Activated CD4-positive, alpha-beta T cell treated with anti-CD3 and anti-CD28 coated beads, Interleukin-2, amount 10 ng/mL, durations not matched to agents 7 days and 5 days (primary cell): ENCODE results near the gene MYOG. TPM values are rescaled to one million over a fixed set of nuclear protein-coding genes. Genes with fewer than 3 reads are reported as not detected.

Experiments
- CTCF ChIA-PET: fragments of 350-600 bp; sonication (Branson Sonifier 250); formaldehyde crosslinking; loops from one replicate; lab custom pipeline; 2021; ENCODE audit warnings: antibody characterized with exemption; lab: Charles Lee
- POLR2A ChIA-PET: fragments of 350-600 bp; sonication (Branson Sonifier 250); formaldehyde crosslinking; loops from one replicate; lab custom pipeline; 2021; ENCODE audit warnings: antibody characterized with exemption; lab: Charles Lee
- DNase-seq: peaks from one replicate; pipeline ENCODE4 v3.0.0-alpha.2; 2020
- H3K27ac Mint-ChIP-seq: one replicate; pipeline ENCODE4 v1.8.0; 2021; ENCODE audit warnings: mild to moderate bottlenecking, moderate library complexity, mixed read lengths
- H3K27me3 Mint-ChIP-seq: one replicate; pipeline ENCODE4 v1.8.0; 2021; ENCODE audit warnings: mixed read lengths
- H3K36me3 Mint-ChIP-seq: one replicate; pipeline ENCODE4 v1.8.0; 2021; ENCODE audit warnings: low read depth, mixed read lengths
- H3K4me1 Mint-ChIP-seq: one replicate; pipeline ENCODE4 v1.8.0; 2021; ENCODE audit warnings: mixed read lengths
- H3K4me3 Mint-ChIP-seq: one replicate; pipeline ENCODE4 v1.8.0; 2021; ENCODE audit warnings: mild to moderate bottlenecking, moderate library complexity, mixed read lengths
- H3K9me3 Mint-ChIP-seq: one replicate; pipeline ENCODE4 v1.8.0; 2021; ENCODE audit warnings: mixed read lengths
- total RNA-seq, 2 experiments: library from RNA; stranded (reverse); gene quantifications; one replicate each; pipeline ENCODE4 v1.2.3, GENCODE V29; 2021

The MYOG gene
- total RNA-seq, 2 experiments from 2014 or later = not detected

DNA sequence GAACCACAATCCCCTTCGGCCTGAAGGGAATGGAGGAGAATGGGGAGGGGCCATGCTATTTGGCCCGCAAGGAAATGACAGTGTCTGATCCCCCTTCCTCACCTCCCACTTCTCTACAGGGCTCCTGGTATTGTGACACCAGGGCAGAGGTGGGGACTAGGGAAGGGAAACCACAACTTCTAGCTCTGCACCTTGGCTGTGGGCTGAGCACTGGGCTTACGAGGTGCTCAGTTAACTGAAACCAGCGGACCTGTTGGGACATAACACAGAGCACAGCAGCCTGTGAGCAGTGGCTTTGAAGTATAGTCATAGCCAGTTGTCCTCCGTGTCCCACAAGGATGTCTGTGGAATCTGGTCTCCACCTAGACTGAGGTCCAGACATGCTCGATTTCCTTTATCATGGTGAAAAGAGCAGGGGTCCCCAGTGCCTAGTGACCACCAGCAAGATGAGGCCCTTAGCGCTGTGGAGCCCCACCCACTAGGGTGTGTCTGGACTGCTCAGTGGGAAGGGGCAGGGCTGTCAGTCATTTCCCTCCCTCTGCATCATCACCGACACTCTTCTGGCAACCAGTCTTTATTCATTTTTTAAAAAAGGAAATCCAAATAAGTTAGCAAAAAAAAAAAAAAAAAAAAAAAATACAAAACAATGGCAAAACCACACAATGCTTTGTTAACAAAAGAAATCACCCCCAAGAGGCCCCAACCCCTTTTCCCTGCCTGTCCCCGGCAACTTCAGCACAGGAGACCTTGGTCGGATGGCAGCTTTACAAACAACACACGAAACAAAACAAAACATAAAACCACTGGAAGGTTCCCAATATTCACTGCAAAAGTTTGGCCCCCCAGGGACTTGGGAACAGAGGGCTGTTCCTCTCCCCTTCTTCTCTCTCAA lies 3.0 kb downstream of the MYOG start:
- POLR2A ChIA-PET = no interaction called here
- H3K4me1 Mint-ChIP-seq = no peaks in the 10 kb centered on the region
- no peaks in the 10 kb centered on the region for H3K9me3 Mint-ChIP-seq
- H3K27me3 Mint-ChIP-seq = peaks cover 2% of the 10 kb centered on the region
- H3K36me3 Mint-ChIP-seq = no peaks in the 10 kb centered on the region
- no peak for DNase-seq
- H3K4me3 Mint-ChIP-seq = no peak overlapping the region
- CTCF ChIA-PET = no interaction called here
- H3K27ac Mint-ChIP-seq = no peak overlapping the region

DNA sequence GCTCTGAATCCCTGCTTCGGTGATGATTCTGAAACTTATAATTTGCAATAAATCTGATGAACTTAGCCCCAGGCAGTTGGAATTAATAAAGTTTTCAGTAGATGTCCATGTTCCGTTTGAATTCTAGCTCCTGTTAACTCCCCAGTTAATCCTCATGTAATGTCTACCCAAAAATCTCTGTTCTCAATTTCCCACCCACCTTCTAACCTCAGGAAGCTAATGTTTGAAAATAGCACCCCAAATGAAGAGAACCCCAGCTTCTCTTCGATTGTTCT lies 3.6 kb downstream of the MYOG start:
- POLR2A ChIA-PET = no interaction called here
- no peaks in the 10 kb centered on the region for H3K9me3 Mint-ChIP-seq
- DNase-seq = no peak
- H3K27me3 Mint-ChIP-seq = peaks cover 2% of the 10 kb centered on the region
- no peak overlapping the region for H3K4me3 Mint-ChIP-seq
- no peaks in the 10 kb centered on the region for H3K4me1 Mint-ChIP-seq
- H3K36me3 Mint-ChIP-seq = no peaks in the 10 kb centered on the region
- H3K27ac Mint-ChIP-seq = no peak overlapping the region
- CTCF ChIA-PET = no interaction called here

- no peaks in the 10 kb centered on the region for H3K9me3 Mint-ChIP-seq
- H3K27me3 Mint-ChIP-seq = peaks cover 8% of the 10 kb centered on the region
- ChIA-PET POLR2A (no interaction called here), CTCF (interaction anchor here (0.6 kb wide), 1 partner anchor 231 kb away, joined by 3 read pairs; no protein-coding TSS in a partner anchor)
- H3K36me3 Mint-ChIP-seq = no peaks in the 10 kb centered on the region
- H3K4me3 Mint-ChIP-seq = no peak overlapping the region
- DNase-seq = no peak
- no peak overlapping the region for H3K27ac Mint-ChIP-seq
- H3K4me1 Mint-ChIP-seq = no peaks in the 10 kb centered on the region
Observed at GRCh38 chr1:203081465-203082230, 4.2 kb downstream of the MYOG start.

DNA sequence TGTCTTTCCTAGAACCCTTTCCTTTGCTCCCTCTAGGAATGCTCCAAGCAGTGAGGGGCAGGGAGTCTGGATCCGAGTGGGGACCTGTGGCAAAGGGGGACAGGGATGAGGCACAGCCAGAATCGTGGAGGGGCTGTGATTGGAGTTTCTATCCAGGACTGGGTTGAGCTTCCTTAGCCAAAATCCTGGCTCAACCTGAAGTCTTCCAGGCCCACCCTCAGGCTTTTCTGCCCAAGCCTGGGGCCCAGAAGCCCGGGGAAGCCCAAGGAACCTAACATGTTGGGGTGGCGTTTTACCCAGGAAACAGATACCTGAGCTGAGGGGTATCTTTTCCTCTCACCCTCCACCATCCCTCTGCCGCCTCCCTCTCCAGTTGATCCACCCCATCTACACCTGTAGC lies 5.4 kb downstream of the MYOG start:
- H3K27me3 Mint-ChIP-seq = peaks cover 12% of the 10 kb centered on the region
- H3K4me1 Mint-ChIP-seq = peaks cover 5% of the 10 kb centered on the region
- H3K9me3 Mint-ChIP-seq = no peaks in the 10 kb centered on the region
- H3K4me3 Mint-ChIP-seq = no peak overlapping the region
- peaks cover 5% of the 10 kb centered on the region for H3K36me3 Mint-ChIP-seq
- H3K27ac Mint-ChIP-seq = no peak overlapping the region
- CTCF ChIA-PET = no interaction called here
- DNase-seq = no peak
- POLR2A ChIA-PET = no interaction called here

GRCh38 chr1:203078478-203078877 lies 7.3 kb downstream of the MYOG start:
- ChIA-PET CTCF (no interaction called here), POLR2A (no interaction called here)
- no peak overlapping the region for H3K4me3 Mint-ChIP-seq
- peaks cover 6% of the 10 kb centered on the region for H3K36me3 Mint-ChIP-seq
- H3K4me1 Mint-ChIP-seq = peaks cover 9% of the 10 kb centered on the region
- no peaks in the 10 kb centered on the region for H3K9me3 Mint-ChIP-seq
- peaks cover 26% of the 10 kb centered on the region for H3K27me3 Mint-ChIP-seq
- no peak for DNase-seq
- H3K27ac Mint-ChIP-seq = no peak overlapping the region

DNA sequence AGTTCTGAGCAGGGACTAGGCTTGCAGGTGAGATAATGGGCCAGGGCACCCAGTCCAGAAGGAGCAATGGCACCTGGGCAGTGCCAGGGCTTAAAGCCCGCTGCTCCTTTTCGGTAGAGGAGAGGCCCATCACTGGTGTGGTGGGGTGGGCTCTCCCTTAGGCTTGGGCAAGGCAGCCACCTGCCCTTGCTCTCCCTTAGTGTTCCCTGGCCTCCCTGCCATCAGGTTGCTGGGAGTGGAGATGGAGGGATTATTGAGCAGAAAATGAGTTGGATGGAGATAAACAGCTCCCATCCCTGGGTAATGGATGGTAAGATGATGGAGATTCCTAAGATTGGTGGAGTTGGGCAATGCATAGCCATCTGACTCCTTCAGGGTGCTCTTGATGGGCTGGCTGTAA lies 7.9 kb downstream of the MYOG start:
- ChIA-PET POLR2A (no interaction called here), CTCF (no interaction called here)
- no peak overlapping the region for H3K4me3 Mint-ChIP-seq

GRCh38 chr1:203077367-203077766 lies 8.4 kb downstream of the MYOG start:
- Mint-ChIP-seq H3K4me1 (peaks cover 9% of the 10 kb centered on the region), H3K36me3 (peaks cover 6% of the 10 kb centered on the region), H3K27me3 (peaks cover 30% of the 10 kb centered on the region), H3K4me3 (no peak overlapping the region), H3K27ac (no peak overlapping the region), H3K9me3 (no peaks in the 10 kb centered on the region)
- POLR2A ChIA-PET = no interaction called here
- DNase-seq = no peak
- CTCF ChIA-PET = interaction anchor here (1.7 to 1.8 kb wide), 2 partner anchors 11 to 95 kb away, joined by 4 to 7 read pairs; no protein-coding TSS in a partner anchor

More for the DNA sequence above, 7.9 kb downstream of the MYOG start:
- no peak overlapping the region for H3K27ac Mint-ChIP-seq
- no peaks in the 10 kb centered on the region for H3K9me3 Mint-ChIP-seq
- H3K27me3 Mint-ChIP-seq = peaks cover 29% of the 10 kb centered on the region
- peaks cover 9% of the 10 kb centered on the region for H3K4me1 Mint-ChIP-seq
- H3K36me3 Mint-ChIP-seq = peaks cover 6% of the 10 kb centered on the region
- no peak for DNase-seq

GRCh38 chr1:203076031-203076511 lies 9.7 kb downstream of the MYOG start:
- Mint-ChIP-seq H3K27me3 (peaks cover 30% of the 10 kb centered on the region), H3K27ac (peak overlapping the region; percentile 27)
- CTCF ChIA-PET = interaction anchor here (1.0 to 1.8 kb wide), 4 partner anchors 9 to 97 kb away, joined by 3 to 7 read pairs (median 4); no protein-coding TSS in a partner anchor

GRCh38 chr1:203075236-203076030 lies 10.4 kb downstream of the MYOG start:
- Mint-ChIP-seq H3K27me3 (peaks cover 30% of the 10 kb centered on the region), H3K27ac (no peak overlapping the region), H3K4me1 (peaks cover 9% of the 10 kb centered on the region), H3K4me3 (no peak overlapping the region), H3K36me3 (peaks cover 8% of the 10 kb centered on the region), H3K9me3 (no peaks in the 10 kb centered on the region)
- DNase-seq = no peak
- ChIA-PET POLR2A (no interaction called here), CTCF (interaction anchor here (1.0 to 1.2 kb wide), 2 partner anchors 10 to 19 kb away, joined by 3 read pairs; no protein-coding TSS in a partner anchor)

More at GRCh38 chr1:203076031-203076511, 9.7 kb downstream of the MYOG start:
- POLR2A ChIA-PET = no interaction called here
- peaks cover 9% of the 10 kb centered on the region for H3K4me1 Mint-ChIP-seq
- H3K9me3 Mint-ChIP-seq = no peaks in the 10 kb centered on the region
- peaks cover 8% of the 10 kb centered on the region for H3K36me3 Mint-ChIP-seq
- no peak for DNase-seq
- H3K4me3 Mint-ChIP-seq = peak overlapping the region; percentile 41

DNA sequence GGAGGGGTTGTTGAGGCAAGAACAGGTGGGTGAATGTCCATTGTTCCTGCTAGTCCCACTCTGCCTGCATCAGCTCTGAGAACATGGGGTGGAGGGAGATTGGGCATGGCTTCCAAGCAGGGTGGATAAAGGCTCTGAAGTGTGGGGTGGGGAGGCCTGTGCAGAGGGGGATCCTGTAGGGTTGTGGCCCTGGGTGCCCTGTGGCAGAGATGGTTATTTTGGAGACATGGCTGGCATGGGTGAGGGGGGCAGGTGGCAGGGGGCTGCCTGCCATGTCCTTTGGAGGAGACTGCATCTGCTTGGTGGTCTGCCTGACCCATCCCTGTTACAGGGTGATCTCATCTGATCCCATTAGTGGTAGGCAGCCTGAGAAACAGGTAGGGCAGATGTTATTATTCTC lies 11.2 kb downstream of the MYOG start:
- peaks cover 9% of the 10 kb centered on the region for H3K4me1 Mint-ChIP-seq
- H3K27me3 Mint-ChIP-seq = peaks cover 30% of the 10 kb centered on the region
- ChIA-PET CTCF (no interaction called here), POLR2A (no interaction called here)
- no peaks in the 10 kb centered on the region for H3K9me3 Mint-ChIP-seq
- H3K4me3 Mint-ChIP-seq = no peak overlapping the region
- peaks cover 8% of the 10 kb centered on the region for H3K36me3 Mint-ChIP-seq
- no peak overlapping the region for H3K27ac Mint-ChIP-seq
- no peak for DNase-seq

DNA sequence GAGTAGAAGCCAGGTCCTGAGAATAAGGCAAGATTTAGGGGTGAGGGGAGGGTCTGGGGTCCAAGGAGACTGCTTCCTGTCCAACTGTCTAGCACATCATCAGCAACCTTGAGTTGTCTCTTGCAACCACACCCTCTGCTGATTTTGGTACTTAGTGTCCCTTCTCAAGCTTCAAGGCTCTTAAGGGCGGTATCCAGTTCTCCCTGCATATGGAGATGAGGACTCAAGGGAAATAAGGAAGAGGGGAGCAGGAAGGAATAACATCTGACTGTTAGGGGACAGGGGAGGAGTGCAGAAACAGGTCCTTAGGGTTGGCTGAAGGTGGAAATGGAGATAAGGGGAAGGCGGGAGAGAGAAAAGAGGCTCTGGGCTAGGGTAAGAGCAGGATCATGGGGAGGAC lies 12.3 kb downstream of the MYOG start:
- Mint-ChIP-seq H3K4me1 (peaks cover 9% of the 10 kb centered on the region), H3K27me3 (peaks cover 30% of the 10 kb centered on the region), H3K4me3 (no peak overlapping the region), H3K27ac (no peak overlapping the region), H3K36me3 (peaks cover 8% of the 10 kb centered on the region), H3K9me3 (no peaks in the 10 kb centered on the region)
- DNase-seq = no peak
- CTCF ChIA-PET = interaction anchor here (0.9 to 1.3 kb wide), 2 partner anchors 16 kb away, joined by 3 read pairs; no protein-coding TSS in a partner anchor
- POLR2A ChIA-PET = no interaction called here

GRCh38 chr1:203072911-203073310 lies 12.9 kb downstream of the MYOG start:
- Mint-ChIP-seq H3K4me3 (no peak overlapping the region), H3K36me3 (peaks cover 8% of the 10 kb centered on the region), H3K9me3 (no peaks in the 10 kb centered on the region), H3K4me1 (peaks cover 9% of the 10 kb centered on the region), H3K27me3 (peaks cover 28% of the 10 kb centered on the region), H3K27ac (no peak overlapping the region)
- ChIA-PET POLR2A (no interaction called here), CTCF (interaction anchor here (0.6 to 1.3 kb wide), 3 partner anchors 16 to 137 kb away, joined by 3 read pairs; no protein-coding TSS in a partner anchor)
- no peak for DNase-seq
